ENCODE measurements around the gene CORO1C. TPM values are rescaled to one million over a fixed set of nuclear protein-coding genes. Genes with fewer than 3 reads are reported as not detected.

The CORO1C gene
- total RNA-seq, result 206 TPM

DNA sequence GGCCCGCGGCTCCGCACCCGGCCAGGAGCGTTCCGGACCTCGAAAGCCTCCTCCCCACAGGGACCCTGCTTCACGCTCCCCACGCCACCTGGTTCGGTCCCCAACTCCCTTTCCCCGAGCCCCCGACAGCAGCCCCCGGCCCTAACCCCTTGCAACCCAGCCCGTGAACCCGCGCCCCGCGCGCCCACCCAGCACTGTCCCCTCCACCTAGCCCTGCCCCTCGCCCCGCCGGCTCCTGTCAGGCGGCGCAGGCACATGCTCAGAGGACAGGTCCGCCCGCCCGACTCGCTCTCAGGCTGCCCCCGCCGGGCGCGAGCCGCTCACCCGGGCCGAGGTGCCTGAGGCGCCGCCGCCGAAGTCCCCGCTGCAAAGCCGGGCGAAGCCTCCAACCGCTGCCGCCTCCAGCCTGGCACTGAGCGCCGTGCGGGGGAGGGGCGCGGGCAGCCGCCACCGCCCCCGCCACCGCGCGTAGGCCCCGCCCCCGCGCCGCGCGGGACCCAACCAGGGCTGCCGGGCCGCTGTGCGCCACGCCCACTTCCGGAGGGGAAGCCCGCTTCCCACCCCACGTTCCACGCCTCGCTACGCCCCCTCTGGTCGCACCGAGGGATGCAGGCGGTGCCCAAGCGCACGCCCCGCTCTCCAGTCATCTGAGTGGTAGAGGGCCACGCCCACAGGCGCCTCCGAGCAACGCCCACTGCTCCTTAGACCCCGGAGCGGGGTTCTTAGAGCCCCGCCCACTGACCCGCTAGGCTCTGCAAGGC, at the start of gene CORO1C:
Gene CORO1C (minus strand): TSS at position 414 of the 761 bp plus-strand sequence. CDS start 30,200 bp downstream, outside the sequence.

DNA sequence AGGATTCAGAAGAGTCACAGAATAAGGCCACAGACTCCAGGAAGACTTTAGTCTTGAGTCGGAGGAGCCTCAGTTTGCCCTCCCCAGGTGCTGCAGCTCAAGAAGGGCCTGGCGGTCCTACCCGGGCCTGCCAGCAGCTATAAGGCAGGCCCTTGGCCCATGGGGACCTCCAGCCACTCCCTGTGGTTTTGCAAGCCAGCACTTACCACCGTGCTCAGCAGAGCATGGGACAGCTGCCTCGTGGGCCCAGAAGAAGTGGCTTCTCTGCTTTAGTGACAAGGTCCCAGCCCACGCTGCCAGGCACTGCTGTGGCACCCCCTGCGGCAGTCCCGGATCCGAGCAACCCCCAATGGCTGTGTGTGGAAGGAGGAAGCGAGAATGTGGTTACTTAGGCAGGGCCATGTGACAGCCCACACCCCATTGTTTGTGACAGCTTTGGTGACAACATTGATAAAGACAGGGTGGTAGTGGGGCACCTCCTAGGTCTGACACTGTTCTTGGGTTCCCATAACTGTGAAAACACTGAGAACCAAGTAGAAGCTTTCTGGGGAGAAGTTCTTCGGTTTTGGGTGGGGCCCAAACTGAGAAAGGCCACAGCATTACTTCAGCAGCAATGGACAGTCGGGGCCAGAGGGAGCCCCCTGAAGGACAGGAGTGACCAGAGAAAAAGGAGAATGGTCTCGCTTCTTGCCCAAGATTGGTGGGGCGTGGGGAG, 97.6 kb downstream of the CORO1C start, which contains the start of gene SELPLG:
Gene SELPLG (minus strand): TSS at position 361 of the 715 bp plus-strand sequence. CDS start 9,587 bp downstream, outside the sequence.

DNA sequence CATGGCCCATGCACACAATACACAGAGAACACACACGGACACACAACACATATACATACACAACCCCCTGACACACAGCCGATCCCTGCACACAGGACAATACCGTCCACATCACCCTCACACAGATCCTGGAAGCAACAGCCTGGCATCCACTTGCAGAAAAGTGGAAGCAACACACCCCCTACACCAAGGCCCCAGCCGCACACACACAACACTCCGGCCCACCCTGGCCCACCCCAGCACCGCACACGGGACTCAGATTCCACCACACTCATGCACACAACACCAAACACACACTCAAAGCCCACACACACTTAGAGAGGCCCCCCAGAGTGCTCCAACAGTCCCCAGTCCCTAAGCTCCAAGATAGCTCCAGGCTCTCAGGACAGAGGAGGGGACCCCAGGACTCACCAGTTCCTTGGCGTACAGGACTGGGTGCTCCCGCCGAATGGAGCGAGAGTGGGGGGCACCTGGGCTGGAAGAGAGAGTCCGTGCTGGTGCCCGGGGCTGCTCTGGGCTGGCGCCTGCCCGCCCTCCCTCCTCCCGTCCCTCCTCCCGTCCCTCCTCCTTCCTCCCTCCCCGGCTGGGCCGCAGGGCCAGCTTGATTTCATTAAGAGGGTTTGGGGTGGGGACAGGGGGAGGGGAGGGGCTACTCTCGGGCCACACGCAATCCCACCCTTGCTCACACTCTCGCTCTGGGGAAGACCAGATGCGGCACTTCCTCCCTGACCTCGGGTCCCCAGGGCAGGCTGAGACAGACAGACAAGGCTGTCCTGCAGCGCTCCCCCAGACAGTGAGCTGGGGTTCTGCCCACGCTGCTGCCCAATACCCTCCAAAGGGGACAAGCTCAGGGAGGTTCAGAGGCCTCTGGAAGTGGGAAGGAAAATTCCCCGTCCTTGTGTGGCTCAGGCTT, 133.5 kb downstream of the CORO1C start, which contains the start of gene TMEM119:
Gene TMEM119 (minus strand): TSS at position 526 of the 913 bp plus-strand sequence. CDS start 5,701 bp downstream, outside the sequence.

Small RNAs within 50 kb of the gene (small RNA-seq; reads per million reads assigned to genes)
- not detected for gene AC087893.2
- not detected for gene RF00019
- gene RF00561, result not detected
- gene RNU7-169P, result not detected

Other genes with a start within 250 kb of the CORO1C start
- gene FICD, start 216.2 kb downstream of the CORO1C start, total RNA-seq, result 5.5 TPM
- gene SART3, start 170.3 kb downstream of the CORO1C start, total RNA-seq, result 62.1 TPM
- gene ISCU, start 168.9 kb downstream of the CORO1C start, total RNA-seq, result 66.7 TPM
- gene TMEM119, start 133.4 kb downstream of the CORO1C start, total RNA-seq, result 2.8 TPM
- 2.8 TPM for gene SELPLG, start 97.6 kb downstream of the CORO1C start, total RNA-seq
- gene SSH1, start 126.1 kb upstream of the CORO1C start, total RNA-seq, result 10.6 TPM
- gene DAO, start 148.6 kb upstream of the CORO1C start, total RNA-seq, result not detected